Measurements from ENCODE around the gene TNFRSF4.
"Not testable (repeated sequence)": the region's sequence is repeated elsewhere in the genome, so short reads cannot be mapped to it uniquely, and the experiment has no call there.

The TNFRSF4 gene

GRCh38 chr1:1198423-1199140, 15.4 kb downstream of the TNFRSF4 start:
- no peak for TF ChIP-seq CTCF (IDR thresholded peaks at IDR 0.05; ENCODE audit: borderline replicate concordance, control extremely low read depth, extremely low read depth, insufficient read depth, missing control alignments)
- in situ Hi-C loops (cut with MboI; ENCODE audit: low sequenced_read_pairs, unreplicated experiment): no loop called here
- no peak for DNase-seq (ENCODE audit: low spot score)

GRCh38 chr1:1197551-1198422, 16.2 kb downstream of the TNFRSF4 start:
- in situ Hi-C loops (cut with MboI; ENCODE audit: low sequenced_read_pairs, unreplicated experiment): no loop called here
- TF ChIP-seq CTCF (IDR thresholded peaks at IDR 0.05; ENCODE audit: borderline replicate concordance, control extremely low read depth, extremely low read depth, insufficient read depth, missing control alignments): no peak
- DNase-seq (ENCODE audit: low spot score): no peak

GRCh38 chr1:1197188-1197500, 16.8 kb downstream of the TNFRSF4 start:
- in situ Hi-C loops (cut with MboI; ENCODE audit: low sequenced_read_pairs, unreplicated experiment): no loop called here
- no peak for DNase-seq (ENCODE audit: low spot score)
- TF ChIP-seq CTCF (IDR thresholded peaks at IDR 0.05; ENCODE audit: borderline replicate concordance, control extremely low read depth, extremely low read depth, insufficient read depth, missing control alignments): no peak

GRCh38 chr1:1196431-1197187, 17.3 kb downstream of the TNFRSF4 start:
- no peak for DNase-seq (ENCODE audit: low spot score)
- no peak for TF ChIP-seq CTCF (IDR thresholded peaks at IDR 0.05; ENCODE audit: borderline replicate concordance, control extremely low read depth, extremely low read depth, insufficient read depth, missing control alignments)
- in situ Hi-C loops (cut with MboI; ENCODE audit: low sequenced_read_pairs, unreplicated experiment): no loop called here

GRCh38 chr1:1195726-1196125, 18.2 kb downstream of the TNFRSF4 start:
- in situ Hi-C loops (cut with MboI; ENCODE audit: low sequenced_read_pairs, unreplicated experiment); DNase-seq (ENCODE audit: low spot score): not testable (repeated sequence)

GRCh38 chr1:1194723-1195122, 19.2 kb downstream of the TNFRSF4 start:
- TF ChIP-seq CTCF (IDR thresholded peaks at IDR 0.05; ENCODE audit: borderline replicate concordance, control extremely low read depth, extremely low read depth, insufficient read depth, missing control alignments): no peak
- DNase-seq (ENCODE audit: low spot score): no peak
- in situ Hi-C loops (cut with MboI; ENCODE audit: low sequenced_read_pairs, unreplicated experiment): no loop called here

Measured in GM13976 (cell line).